GM12873 (cell line): ENCODE results near the gene SRPX2.

Experiments
- CTCF ChIP-seq: IDR thresholded peaks from 2 replicates; pipeline ENCODE4 v1.5.1; 2012; ENCODE audit warnings: low read depth, mild to moderate bottlenecking, moderate library complexity, low read length, control low read depth; ENCODE audit not compliant: insufficient read depth; ENCODE audit errors: missing control alignments

Gene SRPX2

GRCh38 chrX:100721328-100721727 is 77.3 kb downstream of the SRPX2 start:
- TF ChIP-seq CTCF: no peak
